ENCODE data around the gene NEGR1. TPM values are rescaled to one million over a fixed set of nuclear protein-coding genes. Genes with fewer than 3 reads are reported as not detected.

NEGR1 gene
- total RNA-seq, 1 donor from 2014 or later, result 0.58 TPM

DNA sequence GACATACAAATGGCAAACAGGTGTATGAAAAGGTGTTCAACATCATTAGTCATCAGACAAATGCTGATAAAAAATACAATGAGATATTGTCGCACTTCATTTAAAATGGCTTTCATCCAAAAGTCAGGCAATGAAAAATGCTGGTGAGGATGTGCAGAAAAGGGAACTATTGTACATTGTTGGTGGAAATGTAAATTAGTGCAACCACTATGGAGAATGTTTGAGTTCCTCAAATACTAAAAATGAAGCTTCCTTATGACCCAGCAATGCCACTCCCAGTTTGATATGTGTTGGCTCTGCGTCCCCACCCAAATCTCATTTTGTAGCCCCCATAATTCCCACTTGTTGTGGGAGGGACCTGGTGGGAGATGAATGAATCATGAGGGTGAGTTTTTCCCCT, 891.8 kb downstream of the NEGR1 start:
- no peak overlapping the region for H3K4me3 Mint-ChIP-seq
- TF ChIP-seq, protein P1, sequence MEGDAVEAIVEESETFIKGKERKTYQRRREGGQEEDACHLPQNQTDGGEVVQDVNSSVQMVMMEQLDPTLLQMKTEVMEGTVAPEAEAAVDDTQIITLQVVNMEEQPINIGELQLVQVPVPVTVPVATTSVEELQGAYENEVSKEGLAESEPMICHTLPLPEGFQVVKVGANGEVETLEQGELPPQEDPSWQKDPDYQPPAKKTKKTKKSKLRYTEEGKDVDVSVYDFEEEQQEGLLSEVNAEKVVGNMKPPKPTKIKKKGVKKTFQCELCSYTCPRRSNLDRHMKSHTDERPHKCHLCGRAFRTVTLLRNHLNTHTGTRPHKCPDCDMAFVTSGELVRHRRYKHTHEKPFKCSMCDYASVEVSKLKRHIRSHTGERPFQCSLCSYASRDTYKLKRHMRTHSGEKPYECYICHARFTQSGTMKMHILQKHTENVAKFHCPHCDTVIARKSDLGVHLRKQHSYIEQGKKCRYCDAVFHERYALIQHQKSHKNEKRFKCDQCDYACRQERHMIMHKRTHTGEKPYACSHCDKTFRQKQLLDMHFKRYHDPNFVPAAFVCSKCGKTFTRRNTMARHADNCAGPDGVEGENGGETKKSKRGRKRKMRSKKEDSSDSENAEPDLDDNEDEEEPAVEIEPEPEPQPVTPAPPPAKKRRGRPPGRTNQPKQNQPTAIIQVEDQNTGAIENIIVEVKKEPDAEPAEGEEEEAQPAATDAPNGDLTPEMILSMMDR (conservative IDR thresholded peaks at IDR 0.05), result no peak
- no peaks in the 10 kb centered on the region for H3K36me3 Mint-ChIP-seq (ENCODE audit: low read depth)
- DNase-seq (ENCODE audit: low read depth, low spot score), result no peak
- no peaks in the 10 kb centered on the region for H3K27me3 Mint-ChIP-seq (ENCODE audit: low read depth)
- H3K9me3 Mint-ChIP-seq, result peaks cover 21% of the 10 kb centered on the region
- no peaks in the 10 kb centered on the region for H3K4me1 Mint-ChIP-seq
- H3K27ac Mint-ChIP-seq (ENCODE audit: unreplicated experiment), result no peak overlapping the region

DNA sequence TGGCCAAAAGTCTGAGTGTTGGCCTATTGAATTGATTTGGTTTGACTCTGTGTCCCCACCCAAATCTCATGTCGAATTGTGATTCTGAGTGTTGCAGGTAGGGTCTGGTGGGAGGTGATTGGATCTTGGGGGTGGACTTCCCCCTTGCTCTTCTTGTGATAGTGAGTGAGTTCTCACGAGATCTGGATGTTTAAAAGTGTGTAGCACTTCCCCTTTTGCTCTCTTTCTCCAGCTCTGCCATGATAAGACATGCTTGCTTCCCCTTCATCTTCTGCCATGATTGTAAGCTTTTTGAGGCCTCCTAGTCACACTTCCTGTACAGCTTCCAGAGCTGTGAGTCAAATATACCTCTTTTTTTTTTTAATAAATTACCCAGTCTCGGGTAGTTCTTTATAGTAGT, 904.5 kb downstream of the NEGR1 start:
- Mint-ChIP-seq H3K36me3 (ENCODE audit: low read depth) (no peaks in the 10 kb centered on the region), H3K4me1 (no peaks in the 10 kb centered on the region), H3K4me3 (no peak overlapping the region), H3K27me3 (ENCODE audit: low read depth) (no peaks in the 10 kb centered on the region), H3K9me3 (peaks cover 5% of the 10 kb centered on the region), H3K27ac (ENCODE audit: unreplicated experiment) (no peak overlapping the region)
- TF ChIP-seq, protein P1 (conservative IDR thresholded peaks at IDR 0.05), result no peak
- no peak for DNase-seq (ENCODE audit: low read depth, low spot score)

DNA sequence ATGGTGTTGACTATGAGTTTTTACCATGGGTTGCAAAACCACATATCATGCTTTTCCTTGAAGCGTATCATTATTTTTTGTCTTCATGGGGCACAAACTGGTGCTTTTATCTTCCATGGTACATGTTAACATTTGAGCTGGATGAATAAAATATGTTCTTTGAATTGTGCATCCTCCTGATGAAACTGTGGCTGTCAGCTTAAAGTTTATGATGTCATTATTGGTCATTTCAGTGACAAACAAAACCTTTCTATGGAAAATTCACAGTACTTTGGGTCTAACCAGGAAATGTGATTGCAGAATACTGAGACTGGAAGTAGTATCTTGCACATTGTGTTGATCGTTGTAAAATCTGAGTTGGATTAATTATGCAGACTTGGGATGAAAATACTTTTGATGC, 909.8 kb downstream of the NEGR1 start:
- peaks cover 2% of the 10 kb centered on the region for H3K9me3 Mint-ChIP-seq
- no peak overlapping the region for H3K4me3 Mint-ChIP-seq
- TF ChIP-seq, protein P1 (conservative IDR thresholded peaks at IDR 0.05), result no peak
- H3K27ac Mint-ChIP-seq (ENCODE audit: unreplicated experiment), result no peak overlapping the region
- H3K27me3 Mint-ChIP-seq (ENCODE audit: low read depth), result no peaks in the 10 kb centered on the region
- no peaks in the 10 kb centered on the region for H3K4me1 Mint-ChIP-seq
- H3K36me3 Mint-ChIP-seq (ENCODE audit: low read depth), result no peaks in the 10 kb centered on the region
- no peak for DNase-seq (ENCODE audit: low read depth, low spot score)

DNA sequence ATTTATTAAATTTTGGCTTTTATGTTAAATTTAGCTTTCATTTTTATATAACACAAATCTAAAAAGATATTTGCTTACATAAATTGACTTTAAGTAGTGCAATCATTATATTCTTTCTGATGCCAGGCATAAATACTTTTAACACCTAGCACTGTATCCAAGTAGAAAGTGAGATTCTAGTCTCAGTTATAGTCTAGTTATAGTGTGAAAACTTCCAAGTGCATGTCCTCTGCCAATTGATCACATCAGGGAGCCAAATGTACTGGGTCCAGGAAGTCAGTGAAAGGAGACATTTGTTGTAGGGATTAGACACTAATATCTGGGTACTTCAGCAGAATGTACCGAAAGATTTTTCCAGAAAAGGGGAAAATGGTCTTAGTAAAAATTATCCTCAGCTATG, 910.8 kb downstream of the NEGR1 start:
- no peak overlapping the region for H3K4me3 Mint-ChIP-seq
- H3K27me3 Mint-ChIP-seq (ENCODE audit: low read depth), result no peaks in the 10 kb centered on the region
- H3K9me3 Mint-ChIP-seq, result no peaks in the 10 kb centered on the region
- H3K36me3 Mint-ChIP-seq (ENCODE audit: low read depth), result no peaks in the 10 kb centered on the region
- H3K4me1 Mint-ChIP-seq, result no peaks in the 10 kb centered on the region
- H3K27ac Mint-ChIP-seq (ENCODE audit: unreplicated experiment), result no peak overlapping the region
- DNase-seq (ENCODE audit: low read depth, low spot score), result no peak
- TF ChIP-seq, protein P1 (conservative IDR thresholded peaks at IDR 0.05), result no peak

DNA sequence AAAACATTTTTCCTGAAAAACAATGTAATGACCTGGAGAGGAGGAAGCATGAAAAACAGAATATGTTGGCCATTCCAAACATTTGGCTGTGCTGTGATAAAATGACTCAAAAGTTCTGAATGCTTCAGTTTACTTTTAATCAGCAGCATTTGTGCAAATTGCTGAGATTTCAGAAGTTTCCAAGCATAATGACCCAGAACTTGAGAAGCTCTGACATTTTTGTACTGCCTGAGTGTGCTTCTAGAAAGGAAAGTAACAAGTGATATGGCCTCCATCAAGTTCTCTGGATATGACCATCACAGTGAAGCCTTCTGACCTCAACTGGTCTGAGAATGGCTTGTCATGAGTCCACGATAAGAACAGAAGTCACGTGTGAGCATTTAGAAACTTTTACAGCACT, 918.1 kb downstream of the NEGR1 start:
- Mint-ChIP-seq H3K27ac (ENCODE audit: unreplicated experiment) (no peak overlapping the region), H3K27me3 (ENCODE audit: low read depth) (no peaks in the 10 kb centered on the region), H3K9me3 (no peaks in the 10 kb centered on the region), H3K4me3 (no peak overlapping the region), H3K4me1 (no peaks in the 10 kb centered on the region), H3K36me3 (ENCODE audit: low read depth) (no peaks in the 10 kb centered on the region)
- TF ChIP-seq, protein P1 (conservative IDR thresholded peaks at IDR 0.05), result no peak
- DNase-seq (ENCODE audit: low read depth, low spot score), result no peak

DNA sequence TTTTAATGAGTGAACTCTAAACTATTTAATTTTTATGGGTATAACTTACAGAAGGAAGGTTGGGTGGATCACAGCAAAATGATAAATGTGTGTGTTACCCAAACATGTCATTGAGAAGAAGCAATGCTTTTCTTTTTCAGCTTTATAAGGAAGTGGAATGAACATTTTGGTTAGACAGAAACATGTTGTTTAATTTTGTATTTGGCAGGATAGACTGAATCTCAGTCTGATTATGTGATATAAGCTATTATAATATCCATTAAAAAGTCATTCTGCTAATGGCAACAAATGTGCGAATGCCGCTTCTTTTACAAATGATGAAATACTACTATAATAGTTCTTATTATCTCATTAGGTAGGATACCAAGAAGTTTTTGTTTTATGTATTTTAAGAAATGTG, 919.6 kb downstream of the NEGR1 start:
- no peak for DNase-seq (ENCODE audit: low read depth, low spot score)
- TF ChIP-seq, protein P1 (conservative IDR thresholded peaks at IDR 0.05), result no peak
- H3K9me3 Mint-ChIP-seq, result no peaks in the 10 kb centered on the region
- H3K36me3 Mint-ChIP-seq (ENCODE audit: low read depth), result no peaks in the 10 kb centered on the region
- H3K4me1 Mint-ChIP-seq, result no peaks in the 10 kb centered on the region
- no peak overlapping the region for H3K27ac Mint-ChIP-seq (ENCODE audit: unreplicated experiment)
- H3K4me3 Mint-ChIP-seq, result no peak overlapping the region
- H3K27me3 Mint-ChIP-seq (ENCODE audit: low read depth), result no peaks in the 10 kb centered on the region
